H1 (cell line): Measurements from ENCODE around the gene SFRP5. TPM values are rescaled to one million over a fixed set of nuclear protein-coding genes. Genes with fewer than 3 reads are reported as not detected.

Experiments
- CTCF ChIA-PET: fragments of 300-600 bp; sonication (Branson Sonifier 250); formaldehyde crosslinking; loops from one replicate; lab custom pipeline; 2021; ENCODE audit not compliant: partially characterized antibody; lab: Charles Lee
- POLR2A ChIA-PET: fragments of 300-600 bp; sonication (Branson Sonifier 250); formaldehyde crosslinking; loops from one replicate; lab custom pipeline; 2021; ENCODE audit warnings: inconsistent platforms; ENCODE audit not compliant: partially characterized antibody; lab: Charles Lee
- DNase-seq, 2 experiments: peaks; one replicate each; pipeline versions ENCODE4 v3.0.0 to v3.0.0-alpha.2; 2010 to 2022; ENCODE audit warnings: low spot score in 2 of 2, low read depth in 1 of 2, mixed read lengths in 1 of 2
- FAIRE-seq: peaks from 2 replicates; lab custom pipeline; 2011; peaks lifted over from hg19 to GRCh38; lab: Jason Lieb, UNC
- H2AFZ ChIP-seq: 2 replicates; pipeline ENCODE4 v1.8.1; 2012; ENCODE audit warnings: low read length, inconsistent platforms
- H2AK5ac ChIP-seq: 2 replicates; pipeline ENCODE4 v1.6.1; 2013; ENCODE audit warnings: low read depth, low read length
- H2BK120ac ChIP-seq: replicated peaks from 2 replicates; pipeline ENCODE3; 2013; ENCODE audit warnings: low read depth, low read length, inconsistent platforms
- H2BK12ac ChIP-seq: 2 replicates; pipeline ENCODE4 v1.6.1; 2013; ENCODE audit warnings: low read depth, low read length
- H2BK15ac ChIP-seq: 2 replicates; pipeline ENCODE4 v1.6.1; 2013; ENCODE audit warnings: low read length
- H2BK20ac ChIP-seq: 2 replicates; pipeline ENCODE4 v1.6.1; 2013; ENCODE audit warnings: low read length
- H2BK5ac ChIP-seq: 2 replicates; pipeline ENCODE4 v1.6.1; 2013; ENCODE audit warnings: low read depth, low read length
- H3K14ac ChIP-seq: 2 replicates; pipeline ENCODE4 v1.6.1; 2013; ENCODE audit warnings: inconsistent platforms; ENCODE audit not compliant: insufficient read length
- H3K18ac ChIP-seq: 2 replicates; pipeline ENCODE4 v1.6.1; 2013; ENCODE audit warnings: low read length; ENCODE audit errors: extremely low read depth
- H3K23ac ChIP-seq: 2 replicates; pipeline ENCODE4 v1.6.1; 2013; ENCODE audit warnings: inconsistent platforms; ENCODE audit not compliant: insufficient read length
- H3K23me2 ChIP-seq: 2 replicates; pipeline ENCODE4 v1.6.1; 2013; ENCODE audit warnings: low read depth, low read length
- H3K27ac ChIP-seq: 2 replicates; pipeline ENCODE4 v1.6.1; 2011; ENCODE audit warnings: low read depth, low read length, inconsistent platforms
- H3K27me3 ChIP-seq, 4 experiments: replicated peaks in 1 of 4; 1 replicate in 1 of 4; 2 replicates in 3 of 4; pipeline versions ENCODE4 v1.6.1 to v1.8.1; 2011 to 2013; ENCODE audit warnings: low read length in 3 of 4, mild to moderate bottlenecking in 3 of 4, inconsistent platforms in 2 of 4, mixed read lengths in 2 of 4, moderate library complexity in 1 of 4; ENCODE audit not compliant: control insufficient read depth in 3 of 4, insufficient read depth in 3 of 4; ENCODE audit errors: extremely low read depth in 1 of 4
- H3K36me3 ChIP-seq, 4 experiments: 2 replicates each; pipeline versions ENCODE4 v1.6.1 to v1.8.1; 2011 to 2013; ENCODE audit warnings: mild to moderate bottlenecking in 4 of 4, low read length in 3 of 4, moderate library complexity in 2 of 4, control low read depth in 1 of 4, inconsistent platforms in 1 of 4; ENCODE audit not compliant: insufficient read depth in 4 of 4, control insufficient read depth in 2 of 4
- H3K4ac ChIP-seq: replicated peaks from 2 replicates; pipeline ENCODE3; 2013; ENCODE audit warnings: low read length, low read depth, mixed read lengths, inconsistent platforms; ENCODE audit not compliant: insufficient read length
- H3K4me1 ChIP-seq, 4 experiments: replicated peaks in 1 of 4; 1 replicate in 1 of 4; 2 replicates in 3 of 4; pipeline versions ENCODE4 v1.6.1 to v1.8.1; 2011 to 2013; ENCODE audit warnings: low read length in 3 of 4, inconsistent platforms in 2 of 4, mixed read lengths in 1 of 4; ENCODE audit not compliant: insufficient read depth in 4 of 4, control insufficient read depth in 3 of 4
- H3K4me2 ChIP-seq, 2 experiments: 2 replicates each; pipeline versions ENCODE4 v1.6.1 to v1.8.1; 2011 to 2013; ENCODE audit warnings: low read depth in 2 of 2, low read length in 2 of 2, control low read depth in 1 of 2, inconsistent platforms in 1 of 2, mild to moderate bottlenecking in 1 of 2; ENCODE audit not compliant: insufficient read depth in 1 of 2
- H3K4me3 ChIP-seq, 4 experiments: fragments of 200-600, 300-600 bp in 1 of 4; sonication (generic), shearing (Covaris generic), sonication (Bioruptor Twin) in 1 of 4; 2 replicates each; pipeline versions ENCODE4 v1.5.1 to v1.8.1; 2011 to 2016; ENCODE audit warnings: low read length in 4 of 4, low read depth in 3 of 4, control low read depth in 2 of 4, inconsistent platforms in 2 of 4, mild to moderate bottlenecking in 2 of 4, mixed read lengths in 1 of 4, moderate library complexity in 1 of 4; ENCODE audit not compliant: insufficient read depth in 2 of 4; ENCODE audit errors: extremely low read depth in 1 of 4
- H3K56ac ChIP-seq: replicated peaks from 2 replicates; pipeline ENCODE3; 2013; ENCODE audit warnings: low read depth, mild to moderate bottlenecking, mixed read lengths, low read length, inconsistent platforms; ENCODE audit not compliant: insufficient read length
- H3K79me1 ChIP-seq: 2 replicates; pipeline ENCODE4 v1.6.1; 2013; ENCODE audit warnings: low read depth, low read length, control low read depth
- H3K79me2 ChIP-seq, 2 experiments: 2 replicates each; pipeline versions ENCODE4 v1.6.1 to v1.8.1; 2012 to 2013; ENCODE audit warnings: low read length in 2 of 2, mild to moderate bottlenecking in 2 of 2, inconsistent platforms in 1 of 2; ENCODE audit not compliant: insufficient read depth in 2 of 2, control insufficient read depth in 1 of 2
- H3K9ac ChIP-seq, 4 experiments: replicated peaks in 1 of 4; 1 replicate in 1 of 4; 2 replicates in 3 of 4; pipeline versions ENCODE4 v1.6.1 to v1.8.1; 2011 to 2013; ENCODE audit warnings: low read depth in 3 of 4, low read length in 3 of 4, control low read depth in 2 of 4, mild to moderate bottlenecking in 2 of 4, moderate library complexity in 2 of 4, inconsistent platforms in 1 of 4; ENCODE audit errors: extremely low read depth in 1 of 4
- H3K9me3 ChIP-seq, 2 experiments: 2 replicates each; pipeline versions ENCODE4 v1.6.1 to v1.8.1; 2012 to 2013; ENCODE audit warnings: mild to moderate bottlenecking in 2 of 2, moderate library complexity in 2 of 2, control low read depth in 1 of 2, inconsistent platforms in 1 of 2, low read depth in 1 of 2, low read length in 1 of 2, mixed read lengths in 1 of 2; ENCODE audit not compliant: insufficient read depth in 2 of 2
- H4K20me1 ChIP-seq, 2 experiments: replicated peaks in 1 of 2; 2 replicates each; pipeline versions ENCODE3 to v1.8.1; 2011 to 2013; ENCODE audit warnings: inconsistent platforms in 2 of 2, low read length in 2 of 2, mild to moderate bottlenecking in 1 of 2; ENCODE audit not compliant: insufficient read depth in 2 of 2, control insufficient read depth in 1 of 2
- H4K5ac ChIP-seq: 2 replicates; pipeline ENCODE4 v1.6.1; 2013; ENCODE audit warnings: low read length, low read depth, mixed read lengths, inconsistent platforms; ENCODE audit not compliant: insufficient read length
- H4K8ac ChIP-seq: 2 replicates; pipeline ENCODE4 v1.8.0; 2013; ENCODE audit warnings: mild to moderate bottlenecking, moderate library complexity, low read length, inconsistent platforms; ENCODE audit not compliant: insufficient read depth; ENCODE audit errors: extremely low read depth
- H4K91ac ChIP-seq: replicated peaks from 2 replicates; pipeline ENCODE3; 2013; ENCODE audit warnings: low read length, mixed read lengths, inconsistent platforms; ENCODE audit not compliant: insufficient read length
- GTF2F1 ChIP-seq: IDR thresholded peaks from 2 replicates; pipeline ENCODE4 v1.6.1; 2012; ENCODE audit warnings: low read depth, low read length, improper control_type of control experiment, borderline replicate concordance
- SP4 ChIP-seq: IDR thresholded peaks from 2 replicates; pipeline ENCODE4 v1.6.1; 2012; ENCODE audit warnings: low read length, inconsistent platforms
- WGBS, 2 experiments: shearing (Covaris generic) in 1 of 2; methylation state at CpG; one replicate each; pipeline versions ENCODE4 v1.1.6 to v1.1.7; 2013 to 2015; ENCODE audit warnings: low lambda C conversion rate in 2 of 2, mixed read lengths in 2 of 2, inconsistent platforms in 1 of 2, low coverage in 1 of 2, missing lambda C conversion rate in 1 of 2; ENCODE audit not compliant: insufficient replicate concordance in 2 of 2, insufficient coverage in 1 of 2, insufficient read length in 1 of 2; ENCODE audit errors: extremely low coverage in 1 of 2, missing lambda C conversion rate in 1 of 2; 5-methylcytosine and 5-hydroxymethylcytosine counted together
- polyA plus RNA-seq, 7 experiments: library from polyadenylated mRNA; depleted of rRNA in 3 of 7; stranded (reverse) in 5 of 7; unstranded in 2 of 7; fragments of >200 nt in 5 of 7; fragments of 200-250 nt in 2 of 7; gene quantifications; 1 replicate in 5 of 7; 2 replicates in 1 of 7; 4 replicates in 1 of 7; pipeline versions ENCODE4 v1.2.1 to v1.2.3, GENCODE V29; 2011 to 2013; ENCODE audit warnings: missing spikeins in 2 of 7, mixed read lengths in 2 of 7
- total RNA-seq: library from RNA; stranded (reverse); fragmentation: NEBNext Ultra II Directional; extraction: Animal tissue kit (Norgen Biotek cat#: 25700); gene quantifications from 2 replicates; pipeline ENCODE4 v1.2.1, GENCODE V29; 2021

SFRP5 gene
- total and polyA plus RNA-seq, 2 of the 8 experiments (the other 6 are each of a cell fraction or from before 2014, with no cell fraction given), result 3.9 to 5.9 TPM

DNA sequence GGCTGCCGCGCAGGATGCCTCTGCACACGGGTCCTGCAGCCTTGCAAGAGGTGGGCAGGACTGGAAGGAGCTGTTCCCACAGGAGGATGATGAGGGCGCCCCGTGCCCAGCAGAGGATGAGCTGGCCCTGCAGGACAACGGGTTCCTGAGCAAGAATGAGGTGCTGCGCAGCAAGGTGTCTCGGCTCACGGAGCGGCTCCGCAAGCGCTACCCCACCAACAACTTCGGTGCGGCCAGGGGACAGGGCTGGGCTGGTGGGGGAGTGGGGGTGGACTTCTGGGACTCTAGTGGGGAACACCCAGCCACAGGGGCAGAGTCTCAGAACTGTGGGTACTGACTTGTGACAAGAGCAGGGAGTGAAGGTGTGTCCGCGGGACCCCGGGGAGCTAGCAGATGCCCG, 18.8 kb downstream of the SFRP5 start:
- no peak overlapping the region for H4K8ac ChIP-seq
- no peak overlapping the region for H3K4me3 ChIP-seq
- H2BK120ac ChIP-seq, result no peak overlapping the region
- FAIRE-seq (no peak), DNase-seq (no peak)
- H3K23ac ChIP-seq, result no peak overlapping the region
- H3K14ac ChIP-seq, result no peak overlapping the region
- no peaks in the 10 kb centered on the region for H3K23me2 ChIP-seq
- H2AK5ac ChIP-seq, result no peak overlapping the region
- H3K9me3 ChIP-seq, result no peaks in the 10 kb centered on the region
- H3K4me2 ChIP-seq, result no peak overlapping the region
- H3K4ac ChIP-seq, result no peak overlapping the region
- H3K27me3 ChIP-seq, result no peaks in the 10 kb centered on the region
- H4K5ac ChIP-seq, result no peak overlapping the region
- H3K79me1 ChIP-seq, result no peaks in the 10 kb centered on the region; the same call in 1 of the 2 replicates
- 95% methylated on average over 16 of the region's 18 CpGs; no CpG with 5 or more reads in 1 of the 2 experiments for WGBS, 2 experiments
- H2BK20ac ChIP-seq, result no peak overlapping the region
- no peak overlapping the region for H4K91ac ChIP-seq
- peaks cover 17 to 69% (median 59%) of the 10 kb centered on the region in 4 experiments for H3K36me3 ChIP-seq
- no peaks in the 10 kb centered on the region for H3K79me2 ChIP-seq
- ChIA-PET POLR2A (interaction anchor here (1.0 to 1.3 kb wide), 4 partner anchors 9 to 22 kb away, joined by 3 to 5 read pairs (median 4); no protein-coding TSS in a partner anchor), CTCF (interaction anchor here (1.1 to 1.5 kb wide), 6 partner anchors 10 to 289 kb away, joined by 3 to 7 read pairs (median 3); no protein-coding TSS in a partner anchor)
- no peak overlapping the region for H2BK12ac ChIP-seq
- H3K9ac ChIP-seq, result no peak overlapping the region
- peaks cover 0 to 9% of the 10 kb centered on the region in 2 experiments for H4K20me1 ChIP-seq
- no peak overlapping the region for H3K56ac ChIP-seq
- H2BK15ac ChIP-seq, result no peak overlapping the region
- no peak overlapping the region for H3K27ac ChIP-seq
- H2AFZ ChIP-seq, result no peak overlapping the region
- TF ChIP-seq GTF2F1 (no peak), SP4 (no peak)
- no peak overlapping the region for H2BK5ac ChIP-seq
- H3K4me1 ChIP-seq, result no peaks in the 10 kb centered on the region
- no peak overlapping the region for H3K18ac ChIP-seq
